SK-N-SH (cell line): ENCODE measurements around the gene KANSL3. TPM values are rescaled to one million over a fixed set of nuclear protein-coding genes. Genes with fewer than 3 reads are reported as not detected.

ENCODE experiments used
- CTCF ChIA-PET: fragments of 300-600, 350-600 bp; formaldehyde crosslinking; extraction: SDS; loops from one replicate; lab custom pipeline; 2021; lab: Yijun Ruan, JAX
- POLR2A ChIA-PET: fragments of 350-600 bp; sonication (Branson Sonifier 250); formaldehyde crosslinking; extraction: SDS; loops from one replicate; lab custom pipeline; 2020; ENCODE audit warnings: antibody characterized with exemption, inconsistent platforms; lab: Yijun Ruan, JAX
- DNase-seq: peaks from one replicate; pipeline ENCODE4 v3.0.0; 2012
- H2AFZ ChIP-seq: fragments of 200-600 bp; sonication (generic); 2 replicates; pipeline ENCODE4 v1.8.1; 2016; ENCODE audit warnings: antibody characterized with exemption, mild to moderate bottlenecking, low read depth
- H3F3A ChIP-seq: fragments of 200-600 bp; sonication (generic); replicated peaks from 2 replicates; pipeline ENCODE3; 2016; ENCODE audit warnings: antibody characterized with exemption, mild to moderate bottlenecking; ENCODE audit not compliant: insufficient read depth
- H3K27ac ChIP-seq, 2 experiments: fragments of 200-500 bp in 1 of 2; fragments of 200-600 bp in 1 of 2; sonication (Bioruptor generic) in 1 of 2; sonication (generic), shearing (Covaris generic) in 1 of 2; 2 replicates each; pipeline versions ENCODE4 v1.5.1 to v1.6.1; 2014 to 2016; ENCODE audit warnings: low read depth in 2 of 2, inconsistent platforms in 1 of 2, low read length in 1 of 2, mild to moderate bottlenecking in 1 of 2, mixed read lengths in 1 of 2
- H3K27me3 ChIP-seq: fragments of 200-600 bp; sonication (generic), shearing (Covaris generic); 2 replicates; pipeline ENCODE4 v1.6.1; 2016; ENCODE audit warnings: mixed run types; ENCODE audit not compliant: insufficient read depth
- H3K36me3 ChIP-seq, 2 experiments: fragments of 200-500 bp in 1 of 2; fragments of 200-600 bp in 1 of 2; sonication (Bioruptor generic) in 1 of 2; sonication (generic) in 1 of 2; replicated peaks in 1 of 2; 2 replicates each; pipeline versions ENCODE3 to v1.5.1; 2014 to 2016; ENCODE audit warnings: low read length in 1 of 2, mild to moderate bottlenecking in 1 of 2; ENCODE audit not compliant: insufficient read depth in 2 of 2, control insufficient read depth in 1 of 2
- H3K4me1 ChIP-seq, 2 experiments: fragments of 200-500 bp in 1 of 2; fragments of 200-600 bp in 1 of 2; sonication (Bioruptor generic) in 1 of 2; sonication (generic), shearing (Covaris generic) in 1 of 2; 2 replicates each; pipeline versions ENCODE4 v1.5.1 to v1.6.1; 2014 to 2016; ENCODE audit warnings: low read depth in 1 of 2, low read length in 1 of 2, mixed run types in 1 of 2; ENCODE audit not compliant: insufficient read depth in 2 of 2, control insufficient read depth in 1 of 2
- H3K4me2 ChIP-seq: fragments of 200-600 bp; sonication (generic), shearing (Covaris generic); 2 replicates; pipeline ENCODE4 v1.6.1; 2017; ENCODE audit warnings: mixed run types
- H3K4me3 ChIP-seq, 2 experiments: fragments of 200-500 bp in 1 of 2; fragments of 200-600 bp in 1 of 2; sonication (Bioruptor generic) in 1 of 2; sonication (generic), shearing (Covaris generic) in 1 of 2; 2 replicates each; pipeline versions ENCODE4 v1.5.1 to v1.8.1; 2014 to 2016; ENCODE audit warnings: low read depth in 2 of 2, inconsistent platforms in 1 of 2, low read length in 1 of 2, mild to moderate bottlenecking in 1 of 2, mixed read lengths in 1 of 2, moderate library complexity in 1 of 2
- H3K79me2 ChIP-seq: fragments of 200-600 bp; sonication (generic); 2 replicates; pipeline ENCODE4 v1.8.1; 2017; ENCODE audit warnings: mild to moderate bottlenecking; ENCODE audit not compliant: insufficient read depth
- H3K9ac ChIP-seq: fragments of 200-600 bp; sonication (generic); 2 replicates; pipeline ENCODE4 v1.6.1; 2017; ENCODE audit warnings: mixed run types
- H3K9me2 ChIP-seq: fragments of 200-600 bp; sonication (generic); 2 replicates; pipeline ENCODE4 v1.6.1; 2017; ENCODE audit warnings: mixed run types
- H3K9me3 ChIP-seq: fragments of 200-600 bp; sonication (generic); 2 replicates; pipeline ENCODE4 v1.6.1; 2017; ENCODE audit warnings: mixed run types, mild to moderate bottlenecking, moderate library complexity
- H4K20me1 ChIP-seq: fragments of 200-600 bp; sonication (generic); 2 replicates; pipeline ENCODE4 v1.6.1; 2017; ENCODE audit warnings: mild to moderate bottlenecking, mixed run types; ENCODE audit not compliant: insufficient read depth
- FOSL2 ChIP-seq: IDR thresholded peaks from 2 replicates; pipeline ENCODE4 v1.4.0; 2012; ENCODE audit warnings: low read depth, mild to moderate bottlenecking, moderate library complexity, borderline replicate concordance
- GATA2 ChIP-seq: sonication (generic); formaldehyde crosslinking; IDR thresholded peaks from 2 replicates; pipeline ENCODE4 v1.5.0; 2020; ENCODE audit warnings: mild to moderate bottlenecking, missing genetic modification reagents
- JUND ChIP-seq: IDR thresholded peaks from 2 replicates; pipeline ENCODE4 v1.4.0; 2012
- MAX ChIP-seq: IDR thresholded peaks from 2 replicates; pipeline ENCODE4 v1.4.0; 2012; ENCODE audit warnings: low read depth
- NFIC ChIP-seq: IDR thresholded peaks from 2 replicates; pipeline ENCODE4 v1.4.0; 2012; ENCODE audit warnings: borderline replicate concordance
- RAD21 ChIP-seq: IDR thresholded peaks from 2 replicates; pipeline ENCODE4 v1.6.1; 2012; ENCODE audit warnings: mild to moderate bottlenecking, low read length
- REST ChIP-seq: IDR thresholded peaks from 2 replicates; pipeline ENCODE4 v1.6.1; 2012; ENCODE audit warnings: mild to moderate bottlenecking, low read depth, low read length, moderate library complexity
- RFX5 ChIP-seq: IDR thresholded peaks from 2 replicates; pipeline ENCODE4 v1.6.1; 2012; ENCODE audit warnings: mild to moderate bottlenecking, improper control_type of control experiment, low read length
- RXRA ChIP-seq: IDR thresholded peaks from 2 replicates; pipeline ENCODE4 v1.4.0; 2012; ENCODE audit warnings: low read depth, mild to moderate bottlenecking, borderline replicate concordance
- SIN3A ChIP-seq: IDR thresholded peaks from 2 replicates; pipeline ENCODE4 v1.6.1; 2012; ENCODE audit warnings: low read depth, mild to moderate bottlenecking, low read length, moderate library complexity, borderline replicate concordance
- TAF1 ChIP-seq: IDR thresholded peaks from 2 replicates; pipeline ENCODE4 v1.6.1; 2012; ENCODE audit warnings: low read depth, mild to moderate bottlenecking, low read length, moderate library complexity, borderline replicate concordance
- TCF12 ChIP-seq: IDR thresholded peaks from 2 replicates; pipeline ENCODE4 v1.4.0; 2012
- YY1 ChIP-seq: IDR thresholded peaks from 2 replicates; pipeline ENCODE4 v1.4.0; 2012; ENCODE audit warnings: low read depth, mild to moderate bottlenecking
- WGBS: methylation state at CpG from one replicate; pipeline ENCODE4 v1.1.6; 2017; ENCODE audit warnings: low lambda C conversion rate; 5-methylcytosine and 5-hydroxymethylcytosine counted together
- polyA plus RNA-seq, 3 experiments: library from polyadenylated mRNA; depleted of rRNA; stranded (reverse); fragments of >200 nt; gene quantifications; 2 replicates each; pipeline ENCODE4 v1.2.3, GENCODE V29; 2012
- TF ChIP-seq, protein P1 (sequence below): fragments of 150-350 bp; IDR thresholded peaks from 2 replicates; pipeline ENCODE4 v1.6.1; 2016; ENCODE audit warnings: mild to moderate bottlenecking, low read depth, low read length

KANSL3 gene
- polyA plus RNA-seq, 1 of the 3 experiments (the other 2 are of a cell fraction): 10.7 TPM

- TF ChIP-seq REST: no peak
- TF ChIP-seq, protein P1, sequence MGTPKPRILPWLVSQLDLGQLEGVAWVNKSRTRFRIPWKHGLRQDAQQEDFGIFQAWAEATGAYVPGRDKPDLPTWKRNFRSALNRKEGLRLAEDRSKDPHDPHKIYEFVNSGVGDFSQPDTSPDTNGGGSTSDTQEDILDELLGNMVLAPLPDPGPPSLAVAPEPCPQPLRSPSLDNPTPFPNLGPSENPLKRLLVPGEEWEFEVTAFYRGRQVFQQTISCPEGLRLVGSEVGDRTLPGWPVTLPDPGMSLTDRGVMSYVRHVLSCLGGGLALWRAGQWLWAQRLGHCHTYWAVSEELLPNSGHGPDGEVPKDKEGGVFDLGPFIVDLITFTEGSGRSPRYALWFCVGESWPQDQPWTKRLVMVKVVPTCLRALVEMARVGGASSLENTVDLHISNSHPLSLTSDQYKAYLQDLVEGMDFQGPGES: no peak
- TF ChIP-seq FOSL2: no peak
- TF ChIP-seq RXRA: no peak
- no peak for TF ChIP-seq RAD21
- no peak for TF ChIP-seq GATA2 (CRISPR knock-in tag)
- no peak for TF ChIP-seq JUND
Measured at GRCh38 chr2:96591054-96591453, 47.1 kb downstream of the KANSL3 start (continued).

GRCh38 chr2:96587843-96588242 lies 50.3 kb downstream of the KANSL3 start:
- Histone ChIP-seq H3F3A (peaks cover 4% of the 10 kb centered on the region), H4K20me1 (no peaks in the 10 kb centered on the region), H3K36me3 (peaks cover 9 to 15% of the 10 kb centered on the region in 2 experiments), H3K4me1 (no peaks in the 10 kb centered on the region), H3K4me3 (no peak overlapping the region), H3K9ac (no peak overlapping the region), H3K4me2 (no peak overlapping the region), H3K9me3 (no peaks in the 10 kb centered on the region), H3K27me3 (no peaks in the 10 kb centered on the region), H2AFZ (no peak overlapping the region), H3K27ac (no peak overlapping the region), H3K79me2 (peaks cover 5% of the 10 kb centered on the region; the same call in 1 of the 2 replicates), H3K9me2 (no peaks in the 10 kb centered on the region)
- no peak for TF ChIP-seq YY1
- no peak for TF ChIP-seq NFIC
- no peak for TF ChIP-seq RFX5
- no peak for TF ChIP-seq MAX
- TF ChIP-seq TCF12: no peak
- TF ChIP-seq, protein P1: no peak
- no peak for TF ChIP-seq TAF1
- no peak for TF ChIP-seq FOSL2
- TF ChIP-seq SIN3A: no peak
- WGBS: 93% methylated on average over 1 of the region's 1 CpG
- CTCF ChIA-PET: no interaction called here
- DNase-seq: no peak
- POLR2A ChIA-PET: no interaction called here
